NCI-H82 treated with DMSO at 0.1 percent for 48 hours (cell line): ENCODE data around the gene MGMT.

Experiments
- DNase-seq: peaks from one replicate; lab custom pipeline; 2025; ENCODE audit not compliant: unreplicated experiment; lab: John Stamatoyannopoulos, UW

The MGMT gene

GRCh38 chr10:129725482-129725881 is 258.4 kb downstream of the MGMT start:
- DNase-seq, result no peak

- no peak for DNase-seq
Measured at GRCh38 chr10:129725890-129726631, 259.0 kb downstream of the MGMT start.

- DNase-seq, result no peak
Measured at GRCh38 chr10:129727071-129727470, 260.0 kb downstream of the MGMT start.

- DNase-seq, result no peak
Measured at GRCh38 chr10:129727495-129727894, 260.5 kb downstream of the MGMT start.

- no peak for DNase-seq
Measured at GRCh38 chr10:129728246-129728820, 261.3 kb downstream of the MGMT start.

GRCh38 chr10:129728905-129729795 is 262.1 kb downstream of the MGMT start:
- no peak for DNase-seq

GRCh38 chr10:129730272-129730992 is 263.4 kb downstream of the MGMT start:
- no peak for DNase-seq

GRCh38 chr10:129730993-129731325 is 263.9 kb downstream of the MGMT start:
- no peak for DNase-seq

- no peak for DNase-seq
Measured at GRCh38 chr10:129740532-129741279, 273.7 kb downstream of the MGMT start.

GRCh38 chr10:129741280-129741977 is 274.4 kb downstream of the MGMT start:
- DNase-seq, result no peak

GRCh38 chr10:129741978-129742741 is 275.1 kb downstream of the MGMT start:
- DNase-seq, result no peak

GRCh38 chr10:129742742-129743550 is 275.9 kb downstream of the MGMT start:
- DNase-seq, result no peak

- no peak for DNase-seq
Measured at GRCh38 chr10:129743738-129744133, 276.7 kb downstream of the MGMT start.

GRCh38 chr10:129744134-129745111 is 277.4 kb downstream of the MGMT start:
- no peak for DNase-seq

- no peak for DNase-seq
Measured at GRCh38 chr10:129745186-129745750, 278.2 kb downstream of the MGMT start.

GRCh38 chr10:129754211-129755050 is 287.4 kb downstream of the MGMT start:
- no peak for DNase-seq
